CD4-positive, alpha-beta T cell treated with Interleukin-17A for 4 hours (primary cell): ENCODE data around the gene FA2H.
"Not testable (repeated sequence)": the region's sequence is repeated elsewhere in the genome, so short reads cannot be mapped to it uniquely, and the experiment has no call there.

Source experiments
- DNase-seq: peaks from one replicate; pipeline ENCODE4 v3.0.0-alpha.2; 2020; ENCODE audit warnings: mixed read lengths

The FA2H gene

GRCh38 chr16:74769586-74770190 lies 4.9 kb downstream of the FA2H start:
- no peak for DNase-seq

- DNase-seq, result no peak
These were observed 6.4 kb downstream of the FA2H start for GRCh38 chr16:74768239-74768638.

GRCh38 chr16:74767749-74768148 lies 6.9 kb downstream of the FA2H start:
- DNase-seq, result no peak

GRCh38 chr16:74766729-74767128 lies 7.9 kb downstream of the FA2H start:
- no peak for DNase-seq

GRCh38 chr16:74764184-74764583 lies 10.4 kb downstream of the FA2H start:
- not testable (repeated sequence) for DNase-seq

- no peak for DNase-seq
These were observed 13.0 kb downstream of the FA2H start for GRCh38 chr16:74761665-74762064.

GRCh38 chr16:74760007-74760767 lies 14.4 kb downstream of the FA2H start:
- no peak for DNase-seq

- no peak for DNase-seq
These were observed 15.1 kb downstream of the FA2H start for GRCh38 chr16:74759564-74759963.

- no peak for DNase-seq
These were observed 15.8 kb downstream of the FA2H start for GRCh38 chr16:74758801-74759200.

- DNase-seq, result no peak
These were observed 17.3 kb downstream of the FA2H start for GRCh38 chr16:74757349-74757748.

GRCh38 chr16:74756203-74756602 lies 18.4 kb downstream of the FA2H start:
- DNase-seq, result no peak

GRCh38 chr16:74753180-74753579 lies 21.4 kb downstream of the FA2H start:
- DNase-seq, result no peak

- DNase-seq, result no peak
These were observed 21.9 kb downstream of the FA2H start for GRCh38 chr16:74752756-74753155.

- DNase-seq, result no peak
These were observed 22.4 kb downstream of the FA2H start for GRCh38 chr16:74752258-74752657.

GRCh38 chr16:74751658-74752057 lies 23.0 kb downstream of the FA2H start:
- DNase-seq, result no peak

GRCh38 chr16:74749291-74750055 lies 25.1 kb downstream of the FA2H start:
- DNase-seq, result no peak

GRCh38 chr16:74748616-74749026 lies 26.0 kb downstream of the FA2H start:
- DNase-seq, result no peak

GRCh38 chr16:74747716-74748615 lies 26.7 kb downstream of the FA2H start:
- DNase-seq, result no peak

GRCh38 chr16:74745926-74746325 lies 28.7 kb downstream of the FA2H start:
- no peak for DNase-seq

- no peak for DNase-seq
These were observed 29.5 kb downstream of the FA2H start for GRCh38 chr16:74745109-74745615.

- DNase-seq, result no peak
These were observed 30.1 kb downstream of the FA2H start for GRCh38 chr16:74744566-74744965.

GRCh38 chr16:74743668-74744299 lies 30.8 kb downstream of the FA2H start:
- DNase-seq, result no peak
